ENCODE results near the gene FOXL1.

- no peak for TF ChIP-seq CTCF (optimal IDR thresholded peaks at IDR 0.05 in 1 of 3, IDR thresholded peaks at IDR 0.05 in 1 of 3, conservative IDR thresholded peaks at IDR 0.05 in 1 of 3; ENCODE audit: extremely low read depth in 1 of 3, insufficient read depth in 2 of 3, low read length in 3 of 3)
- TF ChIP-seq EZH2 (IDR thresholded peaks at IDR 0.05; ENCODE audit: low read length), result no peak
These were observed 11.8 kb upstream of the FOXL1 start, which contains the start of gene FOXC2 for GRCh38 chr16:86566601-86566965.

Measured in keratinocyte (primary cell).